HUES64 (cell line): ENCODE data around the gene RPAP3.
A peak's percentile ranks its signal among the peaks of the same experiment; 100 is the strongest.
"Not testable (repeated sequence)": the region's sequence is repeated elsewhere in the genome, so short reads cannot be mapped to it uniquely, and the experiment has no call there.

Experiments used
- H3K27ac ChIP-seq: 2 replicates; pipeline ENCODE4 v1.7.0; 2013; ENCODE audit warnings: low read depth, low read length, inconsistent platforms
- H3K27me3 ChIP-seq: 2 replicates; pipeline ENCODE4 v1.6.1; 2013; ENCODE audit warnings: mild to moderate bottlenecking, low read length; ENCODE audit not compliant: insufficient read depth
- H3K36me3 ChIP-seq: 2 replicates; pipeline ENCODE4 v1.6.1; 2013; ENCODE audit warnings: mild to moderate bottlenecking, low read length; ENCODE audit not compliant: insufficient read depth
- H3K4me1 ChIP-seq: 2 replicates; pipeline ENCODE4 v1.6.1; 2013; ENCODE audit warnings: mild to moderate bottlenecking, low read length, moderate library complexity; ENCODE audit not compliant: insufficient read depth
- H3K4me3 ChIP-seq: 2 replicates; pipeline ENCODE4 v1.5.1; 2013; ENCODE audit warnings: mild to moderate bottlenecking, low read length, moderate library complexity
- H3K9ac ChIP-seq: 2 replicates; pipeline ENCODE4 v1.6.1; 2013; ENCODE audit warnings: mild to moderate bottlenecking, low read depth, low read length
- H3K9me3 ChIP-seq: 2 replicates; pipeline ENCODE4 v1.6.1; 2013; ENCODE audit warnings: low read depth, low read length; ENCODE audit not compliant: insufficient read depth
- WGBS: fragments of 150-250, 120-280 bp; methylation state at CpG from one replicate; pipeline ENCODE4 v1.1.7; 2013; ENCODE audit warnings: missing lambda C conversion rate; 5-methylcytosine and 5-hydroxymethylcytosine counted together

The RPAP3 gene

DNA sequence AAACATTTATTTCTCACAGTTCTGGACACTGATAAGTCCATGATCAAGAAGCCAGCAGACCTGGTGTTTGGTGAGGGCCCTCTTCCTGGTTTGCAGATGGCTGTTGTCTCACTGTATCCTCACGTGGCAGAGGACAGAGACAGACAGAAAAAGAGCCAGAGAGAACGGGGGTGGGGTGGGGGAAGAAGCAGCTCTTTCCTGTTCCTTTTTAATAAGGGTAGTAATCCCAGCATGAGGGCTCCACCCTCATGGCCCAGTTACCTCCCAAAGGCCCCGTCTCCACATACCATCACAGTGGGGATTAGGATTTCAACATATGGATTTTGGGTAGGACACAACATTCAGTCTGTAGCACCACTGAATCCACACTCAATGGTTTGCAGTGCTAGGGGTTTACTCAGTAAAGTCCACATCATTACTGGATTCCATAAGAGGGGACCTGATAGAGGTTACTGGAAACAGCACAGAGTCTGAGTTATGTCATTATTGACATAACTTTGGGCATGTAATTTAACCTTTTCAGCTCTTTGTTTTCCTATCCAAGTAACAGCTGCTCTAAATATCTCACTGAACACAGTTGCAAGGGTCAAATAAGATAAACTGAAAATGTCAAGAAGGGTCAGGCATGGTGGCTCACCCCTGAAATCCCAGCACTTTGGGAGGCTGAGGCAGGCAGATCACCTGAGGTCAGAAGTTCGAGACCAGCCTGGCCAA, 53.2 kb downstream of the RPAP3 start:
- H3K36me3 ChIP-seq = peaks cover 3% of the 10 kb centered on the region; the same call in 1 of the 2 replicates
- H3K4me1 ChIP-seq = peaks cover 21% of the 10 kb centered on the region; the same call in 1 of the 2 replicates
- 60% methylated on average over 3 of the region's 4 CpGs for WGBS
- no peak overlapping the region for H3K4me3 ChIP-seq
- H3K27ac ChIP-seq = no peak overlapping the region
- H3K9ac ChIP-seq = no peak overlapping the region
- no peaks in the 10 kb centered on the region for H3K27me3 ChIP-seq
- H3K9me3 ChIP-seq = no peaks in the 10 kb centered on the region

DNA sequence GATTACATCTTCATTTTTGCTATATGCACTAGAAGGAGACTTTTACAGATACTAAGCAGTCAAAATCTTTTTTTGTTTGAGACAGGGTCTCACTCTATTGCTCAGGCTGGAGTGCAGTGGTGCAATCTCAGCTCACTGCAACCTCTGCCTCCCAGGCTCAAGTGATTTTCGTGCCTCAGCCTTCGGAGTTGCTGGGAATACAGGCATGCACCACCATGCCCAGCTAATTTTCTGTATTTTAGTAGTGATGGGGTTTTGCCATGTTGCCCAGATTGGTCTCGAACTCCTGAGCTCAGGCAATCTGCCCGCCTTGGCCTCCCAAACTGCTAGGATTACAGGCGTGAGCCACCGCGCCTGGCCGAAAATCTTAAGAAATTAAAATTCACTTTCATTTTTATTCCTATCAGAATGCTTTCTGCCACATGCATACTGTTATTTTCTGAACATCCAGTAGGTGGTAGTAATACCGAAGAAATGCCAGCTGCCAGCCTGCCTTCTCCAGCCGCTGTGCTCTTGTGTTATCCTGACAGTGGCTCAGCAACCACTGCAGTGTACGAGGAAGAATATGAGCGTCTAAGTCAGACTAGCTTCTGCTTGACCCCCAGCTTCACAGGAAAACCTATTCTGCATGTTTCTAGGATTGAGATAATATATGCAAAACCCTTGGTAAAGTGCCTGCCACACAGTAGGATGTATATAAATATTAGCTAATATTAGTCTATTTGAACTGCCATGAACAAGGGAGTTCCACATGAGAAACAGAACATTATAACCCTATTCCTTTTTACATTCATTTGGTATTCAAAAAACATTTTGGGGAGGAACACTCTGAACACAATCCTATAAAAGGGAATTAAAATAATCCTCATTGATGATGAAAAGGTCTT, 54.2 kb downstream of the RPAP3 start:
- WGBS = 77% methylated on average over 12 of the region's 12 CpGs

DNA sequence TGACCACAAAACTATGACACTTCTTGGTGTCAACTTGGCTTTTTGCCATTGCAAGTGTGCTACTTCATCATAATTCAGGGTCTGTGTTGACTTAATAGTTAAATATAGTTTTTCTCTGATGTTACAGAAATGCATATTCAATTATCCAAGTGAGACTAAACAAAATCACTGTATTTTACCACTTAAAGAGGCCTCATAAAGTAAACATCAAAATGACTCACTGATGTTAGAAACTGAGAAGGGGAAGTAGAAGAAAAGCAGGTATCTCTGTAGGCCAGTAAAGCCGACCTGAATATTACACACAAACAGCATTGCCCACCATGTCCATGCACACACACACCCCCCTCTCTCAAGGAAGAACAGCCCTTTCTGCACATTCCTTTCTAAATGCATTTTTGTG, 55.4 kb downstream of the RPAP3 start:
- no peaks in the 10 kb centered on the region for H3K9me3 ChIP-seq
- no peaks in the 10 kb centered on the region; the same call in 1 of the 2 replicates for H3K36me3 ChIP-seq
- H3K27ac ChIP-seq = no peak overlapping the region
- no peak overlapping the region for H3K9ac ChIP-seq
- no peak overlapping the region for H3K4me3 ChIP-seq
- 79% methylated on average over 1 of the region's 1 CpG for WGBS
- H3K4me1 ChIP-seq = peaks cover 21% of the 10 kb centered on the region; the same call in 1 of the 2 replicates
- H3K27me3 ChIP-seq = no peaks in the 10 kb centered on the region

More for the DNA sequence above, 54.2 kb downstream of the RPAP3 start:
- Histone ChIP-seq H3K27ac (no peak overlapping the region), H3K4me3 (no peak overlapping the region), H3K27me3 (no peaks in the 10 kb centered on the region), H3K9ac (no peak overlapping the region), H3K4me1 (peaks cover 21% of the 10 kb centered on the region; the same call in 1 of the 2 replicates), H3K36me3 (no peaks in the 10 kb centered on the region; the same call in 1 of the 2 replicates), H3K9me3 (no peaks in the 10 kb centered on the region)

DNA sequence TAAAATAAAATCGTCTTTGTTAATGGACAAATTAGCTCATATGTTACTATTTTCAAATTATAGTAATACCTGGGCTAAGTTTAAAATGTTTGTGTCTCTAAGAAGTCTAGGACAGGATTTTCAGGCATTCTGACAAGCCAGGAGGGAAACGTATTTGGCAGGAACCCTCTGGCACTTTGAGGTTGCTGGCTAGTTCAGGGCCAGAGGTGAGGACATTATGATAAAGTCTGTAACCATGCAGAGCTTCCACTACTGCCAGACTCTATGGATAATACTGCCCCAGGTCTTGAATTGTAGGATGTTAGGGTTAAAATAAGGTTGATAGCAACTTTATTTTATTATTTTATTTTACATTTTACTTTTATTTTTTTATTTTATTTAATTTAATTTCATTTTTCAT, 56.4 kb downstream of the RPAP3 start:
- H3K36me3 ChIP-seq = no peaks in the 10 kb centered on the region; the same call in 1 of the 2 replicates
- peaks cover 21% of the 10 kb centered on the region; the same call in 1 of the 2 replicates for H3K4me1 ChIP-seq
- H3K27me3 ChIP-seq = no peaks in the 10 kb centered on the region
- 88% methylated on average over 1 of the region's 2 CpGs for WGBS
- no peak overlapping the region for H3K9ac ChIP-seq
- H3K27ac ChIP-seq = no peak overlapping the region
- H3K9me3 ChIP-seq = peaks cover 7% of the 10 kb centered on the region; the same call in 1 of the 2 replicates
- H3K4me3 ChIP-seq = no peak overlapping the region

DNA sequence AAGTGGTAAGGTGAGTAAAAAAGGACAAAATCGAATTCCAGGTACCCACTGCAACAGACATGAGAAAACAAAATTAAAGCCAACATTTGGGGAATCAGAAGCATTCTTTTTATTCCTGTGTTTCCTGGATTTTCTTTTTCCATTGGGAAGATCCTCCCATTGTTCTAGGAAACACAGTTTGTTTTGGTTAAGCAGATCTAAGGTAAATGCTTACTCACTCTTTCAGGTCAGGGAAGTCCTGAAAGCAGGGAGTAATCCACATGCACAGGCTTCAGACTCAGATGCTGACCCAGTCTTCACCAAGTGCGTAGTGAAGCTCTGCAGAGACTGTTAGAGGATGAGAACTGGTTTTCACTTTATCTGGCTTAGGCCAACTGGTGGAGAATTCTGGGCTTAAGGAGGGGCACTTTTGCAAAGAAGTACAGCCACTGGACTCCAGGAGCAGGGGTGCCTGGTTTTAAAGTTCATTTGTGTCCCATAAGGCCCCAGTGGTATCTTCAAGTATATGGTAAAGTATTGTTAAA, 57.7 kb downstream of the RPAP3 start:
- peaks cover 17% of the 10 kb centered on the region; the same call in 1 of the 2 replicates for H3K9me3 ChIP-seq
- H3K27ac ChIP-seq = peak overlapping the region; percentile 25; the same call in 1 of the 2 replicates
- no peaks in the 10 kb centered on the region for H3K27me3 ChIP-seq
- no peak overlapping the region for H3K4me3 ChIP-seq
- peaks cover 21% of the 10 kb centered on the region; the same call in 1 of the 2 replicates for H3K4me1 ChIP-seq
- H3K36me3 ChIP-seq = no peaks in the 10 kb centered on the region
- no peak overlapping the region for H3K9ac ChIP-seq
- WGBS = 91% methylated on average over 2 of the region's 2 CpGs

DNA sequence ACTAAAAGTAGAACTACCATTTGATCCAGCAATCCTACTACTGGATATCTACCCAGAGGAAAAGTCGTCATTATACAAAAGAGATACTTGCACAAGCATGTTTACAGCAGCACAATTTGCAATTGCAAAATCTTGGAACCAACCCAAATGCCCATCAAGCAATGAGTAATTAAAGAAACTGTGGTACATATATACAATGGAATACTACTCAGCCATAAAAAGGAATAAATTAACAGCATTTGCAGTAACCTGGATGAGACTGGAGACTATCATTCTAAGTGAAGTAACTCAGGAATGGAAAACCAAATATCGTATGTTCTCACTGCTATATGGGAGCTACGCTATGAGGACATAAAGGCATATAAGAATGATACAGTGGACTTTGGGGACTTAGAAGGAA, 63.5 kb downstream of the RPAP3 start:
- not testable (repeated sequence) for H3K4me3 ChIP-seq, H3K4me1 ChIP-seq, H3K27me3 ChIP-seq, H3K27ac ChIP-seq, H3K9ac ChIP-seq, H3K36me3 ChIP-seq
- H3K9me3 ChIP-seq = peaks cover 27% of the 10 kb centered on the region; the same call in 1 of the 2 replicates
- WGBS = 95% methylated on average over 3 of the region's 3 CpGs

DNA sequence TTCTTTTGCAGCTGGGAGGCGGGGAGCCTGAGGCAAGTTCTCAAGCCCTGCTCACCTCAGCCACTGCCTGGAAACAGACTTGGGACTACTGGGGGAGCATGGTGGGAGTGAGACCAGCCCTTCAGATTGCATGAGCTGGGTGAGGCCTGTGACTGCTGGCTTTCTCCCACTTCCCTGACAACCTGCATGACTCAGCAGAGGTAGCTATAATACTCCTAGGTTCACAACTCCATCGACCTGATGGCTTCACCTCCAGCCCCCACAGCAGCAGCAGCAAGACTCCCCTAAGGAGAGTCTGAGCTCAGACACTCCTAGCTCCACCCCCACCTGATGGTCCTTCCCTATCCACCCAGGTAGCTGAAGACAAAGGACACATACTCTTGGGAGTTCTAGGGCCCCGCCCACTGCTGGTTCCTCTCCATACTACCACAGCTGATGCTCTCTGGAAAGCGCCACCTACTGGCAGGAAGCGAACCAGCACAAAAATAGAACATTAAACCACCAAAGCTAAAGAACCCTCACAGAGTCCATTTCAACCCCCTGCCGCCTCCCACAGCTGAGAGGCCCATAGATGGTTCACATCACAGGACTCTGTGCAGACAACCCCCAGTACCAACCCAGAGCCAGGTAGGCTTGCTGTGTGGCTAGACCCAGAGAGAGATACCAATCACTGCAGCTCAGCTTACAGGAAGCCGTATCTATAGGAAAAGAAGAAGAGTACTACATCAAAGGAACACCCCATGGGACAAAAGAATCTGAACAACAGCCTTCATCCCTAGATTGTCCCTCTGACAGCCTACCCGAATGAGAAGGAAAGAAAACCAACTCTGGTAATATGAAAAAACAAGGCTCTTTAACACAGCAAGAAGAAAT, 68.7 kb downstream of the RPAP3 start:
- no peak overlapping the region for H3K27ac ChIP-seq
- H3K36me3 ChIP-seq = peaks cover 23% of the 10 kb centered on the region; the same call in 1 of the 2 replicates
- H3K9ac ChIP-seq = 0 out of 2 replicates have a peak overlapping the region, but pooled peaks have one; percentile 19
- peaks cover 27% of the 10 kb centered on the region for H3K9me3 ChIP-seq
- no peaks in the 10 kb centered on the region for H3K4me1 ChIP-seq
- H3K27me3 ChIP-seq = no peaks in the 10 kb centered on the region
- H3K4me3 ChIP-seq = no peak overlapping the region
- 60% methylated on average over 8 of the region's 8 CpGs for WGBS

DNA sequence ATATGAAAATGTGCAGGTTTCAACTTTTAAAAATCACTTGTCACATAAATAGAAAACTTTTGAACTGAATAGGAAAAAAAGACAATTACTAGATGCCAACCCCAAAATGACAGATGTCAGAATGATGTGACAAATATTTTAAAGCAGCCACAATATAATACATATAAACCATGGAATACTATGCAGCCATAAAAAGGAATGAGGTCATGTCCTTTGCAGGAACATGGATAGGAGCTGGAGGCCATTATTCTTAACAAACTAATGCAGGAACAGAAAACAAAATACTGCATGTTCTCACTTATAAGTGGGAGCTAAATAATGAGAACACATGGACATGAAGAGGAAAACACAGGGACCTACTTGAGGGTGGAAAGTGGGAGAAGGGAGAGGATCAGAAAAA, 70.1 kb downstream of the RPAP3 start:
- H3K9me3 ChIP-seq = peaks cover 31% of the 10 kb centered on the region
- H3K9ac ChIP-seq, H3K27ac ChIP-seq, H3K4me1 ChIP-seq, H3K4me3 ChIP-seq, H3K27me3 ChIP-seq: not testable (repeated sequence)
- peaks cover 30% of the 10 kb centered on the region; the same call in 1 of the 2 replicates for H3K36me3 ChIP-seq

DNA sequence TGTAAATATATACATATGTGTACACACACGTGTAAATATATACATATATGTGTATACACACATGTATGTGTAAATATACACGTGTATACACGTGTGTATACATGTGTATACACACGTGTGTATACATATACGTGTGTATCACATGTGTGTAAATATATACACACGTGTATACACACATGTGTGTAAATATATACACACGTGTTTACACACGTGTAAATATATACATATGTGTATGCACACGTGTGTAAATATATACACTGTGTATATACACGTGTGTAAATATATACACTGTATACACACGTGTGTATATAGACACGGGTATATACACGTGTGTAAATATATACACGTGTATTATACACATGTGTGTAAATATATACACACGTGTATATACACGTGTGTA, 71.7 kb downstream of the RPAP3 start:
- H3K27me3 ChIP-seq = no peaks in the 10 kb centered on the region
- no peak overlapping the region for H3K27ac ChIP-seq
- peaks cover 35% of the 10 kb centered on the region for H3K9me3 ChIP-seq
- no peak overlapping the region for H3K4me3 ChIP-seq
- H3K4me1 ChIP-seq = no peaks in the 10 kb centered on the region
- no peak overlapping the region for H3K9ac ChIP-seq
- H3K36me3 ChIP-seq = peaks cover 35% of the 10 kb centered on the region; the same call in 1 of the 2 replicates
- WGBS = 96% methylated on average over 4 of the region's 16 CpGs

DNA sequence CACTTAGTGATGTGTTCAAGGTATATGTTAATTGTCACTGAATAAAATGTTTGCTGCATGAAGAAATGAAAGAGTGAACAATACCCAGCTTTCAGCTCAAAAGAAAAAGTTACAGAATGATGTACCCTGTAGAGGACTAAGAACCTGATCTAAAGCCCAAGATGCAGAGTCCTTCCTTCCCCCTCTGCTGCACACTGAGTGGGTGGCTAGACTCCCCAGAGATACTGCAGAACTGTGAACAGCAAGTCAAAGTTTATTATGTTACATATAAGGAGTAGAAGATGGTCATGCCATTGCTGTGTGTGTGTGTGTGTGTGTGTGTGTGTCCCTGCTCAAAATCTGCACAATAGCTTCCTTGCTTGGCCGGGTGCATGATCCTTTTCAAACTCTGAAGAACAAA, 83.9 kb downstream of the RPAP3 start:
- H3K4me1 ChIP-seq = no peaks in the 10 kb centered on the region
- no peak overlapping the region for H3K27ac ChIP-seq
- no peak overlapping the region for H3K9ac ChIP-seq
- no peak overlapping the region for H3K4me3 ChIP-seq
- H3K9me3 ChIP-seq = no peaks in the 10 kb centered on the region
- WGBS = 100% methylated on average over 1 of the region's 1 CpG
- H3K27me3 ChIP-seq = no peaks in the 10 kb centered on the region
- H3K36me3 ChIP-seq = 0 out of 2 replicates have a peak, but pooled peaks cover 7% of the 10 kb centered on the region
